ENCODE measurements around the gene SPEG.

DNA sequence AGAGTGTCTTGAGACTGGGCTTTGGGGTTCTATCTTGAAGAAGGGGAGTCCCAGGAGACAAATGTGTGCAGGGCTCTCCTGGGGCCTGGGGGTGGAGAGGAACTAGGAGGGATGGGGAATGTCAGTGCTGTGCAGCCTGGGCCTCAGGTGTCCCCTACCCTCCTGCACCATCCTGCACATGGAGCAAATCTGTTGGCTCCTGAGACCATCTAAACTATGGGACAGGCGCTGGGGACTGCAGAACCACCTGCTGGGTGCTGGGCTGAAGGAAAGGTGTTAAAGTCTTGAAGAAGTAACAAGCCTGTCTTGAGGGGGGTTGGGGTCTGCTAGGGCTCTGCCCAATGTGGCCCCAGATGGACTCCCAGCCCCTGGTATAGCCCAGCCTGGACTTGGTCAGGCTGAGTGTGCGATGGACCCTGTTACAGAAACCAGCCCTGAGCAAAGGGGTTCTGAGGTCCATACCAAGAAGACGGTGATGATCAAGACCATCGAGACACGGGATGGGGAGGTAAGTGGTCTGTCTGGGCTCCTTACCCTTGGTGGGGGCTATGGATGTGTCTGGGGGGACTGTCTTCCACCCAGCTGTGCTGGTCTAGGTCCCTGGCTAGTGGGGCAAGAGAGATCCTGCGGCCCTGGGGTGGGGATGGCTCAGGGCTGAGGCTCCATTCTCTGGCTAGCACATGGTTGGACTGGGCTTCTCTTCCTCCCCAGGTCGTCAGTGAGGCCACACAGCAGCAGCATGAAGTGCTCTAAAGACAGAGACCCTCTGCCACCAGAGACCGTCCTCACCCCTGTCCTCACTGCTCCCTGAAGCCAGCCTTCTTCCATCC is 9.2 kb upstream of the SPEG start:
- no peak for TF ChIP-seq EZH2 (IDR thresholded peaks at IDR 0.05; ENCODE audit: low read depth, low read length, severe bottlenecking)
- TF ChIP-seq TAF1 (IDR thresholded peaks at IDR 0.05; ENCODE audit: low read depth, low read length), result no peak
- TF ChIP-seq, protein P1, sequence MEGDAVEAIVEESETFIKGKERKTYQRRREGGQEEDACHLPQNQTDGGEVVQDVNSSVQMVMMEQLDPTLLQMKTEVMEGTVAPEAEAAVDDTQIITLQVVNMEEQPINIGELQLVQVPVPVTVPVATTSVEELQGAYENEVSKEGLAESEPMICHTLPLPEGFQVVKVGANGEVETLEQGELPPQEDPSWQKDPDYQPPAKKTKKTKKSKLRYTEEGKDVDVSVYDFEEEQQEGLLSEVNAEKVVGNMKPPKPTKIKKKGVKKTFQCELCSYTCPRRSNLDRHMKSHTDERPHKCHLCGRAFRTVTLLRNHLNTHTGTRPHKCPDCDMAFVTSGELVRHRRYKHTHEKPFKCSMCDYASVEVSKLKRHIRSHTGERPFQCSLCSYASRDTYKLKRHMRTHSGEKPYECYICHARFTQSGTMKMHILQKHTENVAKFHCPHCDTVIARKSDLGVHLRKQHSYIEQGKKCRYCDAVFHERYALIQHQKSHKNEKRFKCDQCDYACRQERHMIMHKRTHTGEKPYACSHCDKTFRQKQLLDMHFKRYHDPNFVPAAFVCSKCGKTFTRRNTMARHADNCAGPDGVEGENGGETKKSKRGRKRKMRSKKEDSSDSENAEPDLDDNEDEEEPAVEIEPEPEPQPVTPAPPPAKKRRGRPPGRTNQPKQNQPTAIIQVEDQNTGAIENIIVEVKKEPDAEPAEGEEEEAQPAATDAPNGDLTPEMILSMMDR (IDR thresholded peaks at IDR 0.05; ENCODE audit: control extremely low read depth in 1 of 3, insufficient read depth in 1 of 3, low read depth in 1 of 3, low read length in 3 of 3), result no peak
- no peak for TF ChIP-seq POLR2AphosphoS5 (IDR thresholded peaks at IDR 0.05; ENCODE audit: low read depth, low read length)
- no peak for TF ChIP-seq BCL11A (IDR thresholded peaks at IDR 0.05; ENCODE audit: low read depth in 2 of 2, low read length in 2 of 2)
- TF ChIP-seq EP300 (IDR thresholded peaks at IDR 0.05; ENCODE audit: borderline replicate concordance in 1 of 2, low read depth in 2 of 2, low read length in 2 of 2), result no peak
- no peak for TF ChIP-seq CHD2 (IDR thresholded peaks at IDR 0.05; ENCODE audit: low read length)
- TF ChIP-seq CHD1 (IDR thresholded peaks at IDR 0.05; ENCODE audit: low read depth, low read length), result no peak
- TF ChIP-seq ZNF274 (IDR thresholded peaks at IDR 0.05; ENCODE audit: borderline replicate concordance, extremely low read depth, low read length), result no peak
- TF ChIP-seq MAX (IDR thresholded peaks at IDR 0.05), result no peak
- no peak for TF ChIP-seq SP1 (IDR thresholded peaks at IDR 0.05; ENCODE audit: low read depth, low read length)
- TF ChIP-seq NRF1 (IDR thresholded peaks at IDR 0.05; ENCODE audit: low read depth, low read length), result no peak
